ENCODE measurements around the gene SMIM32. TPM values are rescaled to one million over a fixed set of nuclear protein-coding genes. Genes with fewer than 3 reads are reported as not detected.

Gene SMIM32
- total RNA-seq, 1 donor from 2014 or later = 0.25 TPM

- no peak for DNase-seq (ENCODE audit: low read depth)
These were observed 14.7 kb upstream of the SMIM32 start for GRCh38 chr5:136207631-136208030.

- no peak for DNase-seq (ENCODE audit: low read depth)
These were observed 13.4 kb upstream of the SMIM32 start for GRCh38 chr5:136206361-136206760.

GRCh38 chr5:136205941-136206340, 13.0 kb upstream of the SMIM32 start:
- DNase-seq (ENCODE audit: low read depth) = no peak

GRCh38 chr5:136205061-136205702, 12.2 kb upstream of the SMIM32 start:
- DNase-seq (ENCODE audit: low read depth) = no peak

- DNase-seq (ENCODE audit: low read depth) = no peak
These were observed 10.5 kb upstream of the SMIM32 start for GRCh38 chr5:136203303-136203922.

- DNase-seq (ENCODE audit: low read depth) = no peak
These were observed 9.7 kb upstream of the SMIM32 start for GRCh38 chr5:136202469-136203205.

- no peak for DNase-seq (ENCODE audit: low read depth)
These were observed 8.9 kb upstream of the SMIM32 start for GRCh38 chr5:136201870-136202269.

- DNase-seq (ENCODE audit: low read depth) = no peak
These were observed 7.8 kb upstream of the SMIM32 start for GRCh38 chr5:136200761-136201160.

GRCh38 chr5:136200130-136200529, 7.2 kb upstream of the SMIM32 start:
- no peak for DNase-seq (ENCODE audit: low read depth)

GRCh38 chr5:136199408-136199807, 6.4 kb upstream of the SMIM32 start:
- no peak for DNase-seq (ENCODE audit: low read depth)

DNA sequence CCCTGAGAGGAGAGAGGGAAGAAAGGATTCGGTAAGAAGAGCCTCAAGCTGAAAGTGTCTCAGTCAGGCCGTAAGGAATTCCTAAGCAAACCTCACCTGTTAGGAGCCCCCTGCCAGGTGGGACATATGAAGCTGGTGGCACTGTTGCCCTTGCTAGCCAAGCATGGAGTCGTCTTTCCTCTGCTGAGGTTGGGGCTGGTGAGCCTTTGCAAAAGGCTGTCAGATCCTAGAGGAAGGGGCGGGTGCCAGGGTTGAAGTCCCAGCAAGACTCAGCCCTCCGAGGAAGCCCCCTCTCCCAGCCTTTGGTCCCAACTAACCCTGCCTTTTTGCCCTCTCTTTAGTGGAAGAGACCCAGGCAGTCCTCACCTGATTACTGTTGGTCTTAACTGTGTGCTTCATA, 5.5 kb upstream of the SMIM32 start:
- DNase-seq (ENCODE audit: low read depth) = no peak

- DNase-seq (ENCODE audit: low read depth) = peak; percentile 46
These were observed 4.6 kb upstream of the SMIM32 start for GRCh38 chr5:136197462-136198142.

DNA sequence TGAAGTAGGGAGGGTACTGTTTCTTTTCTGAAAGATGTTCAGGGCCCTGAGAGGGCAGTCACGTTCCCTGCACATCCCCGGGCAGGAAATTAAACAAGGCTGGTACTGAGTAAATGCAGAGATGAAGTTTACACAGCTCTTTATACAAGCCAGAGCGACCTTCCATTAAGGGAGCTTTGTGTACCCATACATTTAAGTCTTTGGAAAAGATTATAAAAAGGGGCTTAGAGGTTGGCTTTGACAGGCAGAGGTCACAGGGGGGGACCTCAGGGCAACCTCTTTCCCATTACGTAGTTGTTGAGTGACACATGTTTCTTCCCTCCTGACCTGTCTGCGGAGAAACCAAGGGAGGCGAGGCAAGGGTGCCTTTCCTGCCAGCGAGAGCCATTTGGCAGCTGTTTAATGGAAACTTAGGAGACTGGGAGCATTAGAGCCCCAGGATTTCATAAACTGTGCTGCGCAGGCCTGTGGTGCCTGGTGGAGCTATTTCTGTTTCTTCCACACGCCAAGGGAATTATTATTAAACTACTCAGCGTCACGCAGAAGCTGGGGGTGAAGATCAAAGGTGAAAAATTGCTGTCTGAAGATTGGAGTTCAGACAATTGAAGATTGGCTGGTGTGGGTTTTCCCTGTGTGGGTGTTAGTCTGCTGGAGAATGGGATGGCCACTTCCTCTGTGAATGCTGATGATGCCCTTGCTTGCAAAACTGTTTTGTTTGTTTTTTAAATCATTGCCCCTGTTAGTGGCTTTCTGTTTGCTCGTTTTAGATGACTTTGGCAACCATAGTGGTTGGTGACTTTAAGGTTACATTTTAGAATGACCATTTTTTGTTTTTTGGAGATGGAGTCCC, 3.2 kb upstream of the SMIM32 start:
- peak; percentile 47 for DNase-seq (ENCODE audit: low read depth)

DNA sequence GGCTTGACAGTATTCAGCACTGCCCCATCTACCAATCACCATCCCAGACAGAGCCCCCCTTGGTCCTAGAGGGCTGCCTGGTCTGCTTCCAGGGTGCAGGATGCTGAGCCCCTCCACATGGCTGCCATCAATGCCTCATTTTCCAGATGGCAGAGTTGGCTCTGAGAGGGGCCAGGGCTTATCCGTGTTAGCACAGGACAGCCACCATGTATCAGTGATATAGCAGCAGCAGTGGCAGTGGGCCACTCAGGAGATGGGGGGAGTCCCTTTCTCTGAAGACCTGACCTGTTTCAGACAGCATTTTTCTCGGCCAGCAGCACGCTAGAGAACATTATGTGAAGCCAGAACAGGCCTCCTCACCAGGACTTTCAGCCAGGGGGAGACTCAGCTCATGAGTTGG, 1.6 kb upstream of the SMIM32 start:
- no peak for DNase-seq (ENCODE audit: low read depth)

DNA sequence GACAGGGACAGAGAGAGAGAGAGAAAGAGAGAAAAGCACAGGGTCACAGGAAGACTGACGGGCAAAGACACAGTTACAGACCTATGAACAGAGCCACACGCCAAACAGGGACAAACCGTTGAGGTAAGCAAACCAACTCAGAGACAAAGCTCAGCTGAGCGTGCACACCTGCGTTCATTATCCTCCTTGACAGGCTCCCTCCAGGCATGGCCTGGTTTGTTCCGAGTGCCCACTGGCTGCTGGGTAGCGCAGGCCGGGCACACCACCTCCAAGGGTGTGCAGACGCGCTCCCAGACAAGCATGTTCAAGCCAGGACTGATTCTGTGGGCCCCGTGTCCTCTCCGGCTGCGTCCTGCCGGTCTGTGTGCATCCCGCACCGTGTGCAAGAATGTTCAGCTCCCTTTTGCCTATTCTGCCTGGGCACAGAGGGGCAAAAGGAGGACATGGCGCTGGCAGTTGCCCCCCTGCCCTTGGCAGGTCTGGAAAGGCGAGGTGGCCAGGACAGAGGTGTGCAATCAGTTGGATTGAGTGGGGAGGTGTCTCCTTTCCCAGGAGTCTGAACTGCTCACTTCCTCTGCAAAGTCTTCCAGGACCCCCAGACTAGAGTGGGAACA, 467 bp upstream of the SMIM32 start:
- DNase-seq (ENCODE audit: low read depth) = no peak

GRCh38 chr5:136192015-136192525, 892 bp downstream of the SMIM32 start:
- DNase-seq (ENCODE audit: low read depth) = no peak

DNA sequence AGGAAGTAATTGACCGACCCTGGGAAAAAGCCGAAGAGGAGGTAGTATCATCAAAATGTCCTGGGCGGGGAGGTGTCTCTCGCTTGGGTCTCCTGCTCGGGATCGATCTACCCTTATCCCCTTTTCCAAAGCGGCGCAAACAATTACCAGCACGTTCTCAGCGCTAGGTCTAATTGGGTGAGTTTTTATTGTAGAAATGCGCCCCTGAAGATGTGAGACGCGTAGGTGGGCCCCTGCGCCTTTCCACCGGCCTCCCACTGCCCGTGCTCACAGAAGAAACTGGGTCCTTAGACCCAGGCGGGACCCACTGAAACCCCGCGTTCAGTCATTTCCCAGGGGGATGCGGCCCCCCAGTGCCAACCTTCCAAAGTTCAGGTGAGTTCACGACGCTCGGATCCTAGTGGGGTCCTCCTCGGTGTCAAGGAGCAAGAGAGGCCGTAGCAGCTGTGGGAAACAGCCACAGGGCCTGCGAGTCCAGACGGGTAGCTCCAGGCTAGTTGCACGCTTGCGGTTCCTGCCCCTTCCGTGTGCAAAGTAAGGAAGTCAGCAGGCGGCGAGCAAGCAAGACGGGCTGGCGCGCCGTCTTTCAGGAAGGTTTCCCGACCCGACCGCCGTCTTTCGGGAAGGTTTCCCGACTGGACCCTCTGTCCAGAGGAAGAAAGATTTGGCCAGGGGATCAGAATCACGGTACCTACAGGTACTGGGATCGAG, 1.5 kb downstream of the SMIM32 start:
- DNase-seq (ENCODE audit: low read depth) = peak; percentile 32

- no peak for DNase-seq (ENCODE audit: low read depth)
These were observed 2.1 kb downstream of the SMIM32 start for GRCh38 chr5:136190904-136191303.

DNA sequence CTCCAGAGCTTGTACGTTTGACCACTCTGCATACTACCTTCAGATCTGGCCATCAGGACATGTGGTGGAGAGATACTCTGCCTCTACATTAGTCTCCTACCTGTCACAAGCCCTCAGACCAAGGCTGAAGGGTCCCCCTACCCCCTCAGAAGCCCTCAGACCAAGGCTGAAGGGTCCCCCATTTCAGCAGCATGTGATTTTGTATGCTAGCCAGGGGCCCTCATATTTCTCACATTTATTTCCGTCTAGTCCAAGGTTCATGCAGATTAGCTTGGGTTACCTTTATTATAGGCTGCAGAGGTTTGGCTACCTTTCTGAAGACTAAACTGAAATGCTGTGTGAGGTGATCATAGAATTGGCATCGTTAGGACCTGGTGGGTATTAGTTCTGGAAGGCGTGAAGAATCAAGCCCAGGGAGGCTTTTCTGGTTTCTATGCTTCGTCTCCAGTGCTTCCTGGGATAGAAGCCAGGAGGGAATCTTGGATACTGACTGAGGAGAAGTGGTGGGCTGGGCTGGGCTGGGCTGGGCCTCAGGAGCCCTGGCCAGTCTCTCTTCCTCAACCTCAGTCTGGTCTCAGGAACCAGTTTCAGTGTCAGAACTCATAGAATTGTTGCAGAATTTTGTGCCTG, 2.8 kb downstream of the SMIM32 start:
- no peak for DNase-seq (ENCODE audit: low read depth)

DNA sequence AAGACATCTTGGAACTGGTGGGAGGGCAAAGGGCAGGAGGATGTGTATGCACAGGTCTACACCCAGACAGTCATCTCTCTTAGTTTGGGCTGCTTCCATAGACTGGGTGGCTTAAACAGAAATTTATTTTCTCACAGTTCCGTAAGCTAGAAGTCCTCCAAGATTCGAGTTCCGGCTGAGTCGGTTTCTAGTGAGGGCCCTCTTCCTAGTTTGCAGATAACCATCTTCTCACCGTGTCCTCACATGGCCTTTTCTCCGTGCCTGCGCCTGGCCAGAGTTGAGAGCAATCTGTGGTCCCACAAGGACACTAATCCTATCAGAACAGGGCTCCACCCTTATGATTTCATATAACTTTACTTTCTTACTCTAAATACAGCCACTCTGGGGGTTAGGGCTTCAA, 4.1 kb downstream of the SMIM32 start:
- no peak for DNase-seq (ENCODE audit: low read depth)
